SK-N-MC (cell line): ENCODE data around the gene GALNT9.

Experiments used
- DNase-seq: peaks from one replicate; pipeline ENCODE4 v3.0.0-alpha.2; 2011; ENCODE audit warnings: low read depth, low spot score
- H3K27ac ChIP-seq: fragments of 200-600 bp; sonication (generic); 2 replicates; pipeline ENCODE4 v1.5.1; 2016; ENCODE audit warnings: mixed run types
- H3K36me3 ChIP-seq: fragments of 200-600 bp; sonication (generic); 2 replicates; pipeline ENCODE4 v1.6.1; 2017; ENCODE audit warnings: antibody characterized with exemption, low read length, mixed read lengths; ENCODE audit not compliant: insufficient read depth
- H3K4me3 ChIP-seq: fragments of 200-600 bp; sonication (generic); 2 replicates; pipeline ENCODE4 v1.5.1; 2016
- H3K9ac ChIP-seq: fragments of 200-600 bp; sonication (generic); 2 replicates; pipeline ENCODE4 v1.8.0; 2017; ENCODE audit warnings: mixed run types, mixed read lengths; ENCODE audit not compliant: insufficient read length
- H3K9me3 ChIP-seq: fragments of 200-600 bp; sonication (generic); 2 replicates; pipeline ENCODE4 v1.6.1; 2017; ENCODE audit warnings: low read depth, mild to moderate bottlenecking, antibody characterized with exemption, low read length, moderate library complexity, mixed read lengths
- EZH2 ChIP-seq: fragments of 200-600 bp; sonication (generic); IDR thresholded peaks from one replicate; pipeline ENCODE4 v1.6.1; 2017; ENCODE audit warnings: antibody characterized with exemption
- FOXP2 ChIP-seq: optimal IDR thresholded peaks from 2 replicates; pipeline ENCODE3; 2011; ENCODE audit warnings: mild to moderate bottlenecking, moderate library complexity; ENCODE audit not compliant: insufficient read depth; ENCODE audit errors: extremely low read length, control extremely low read depth
- POLR2AphosphoS5 ChIP-seq: IDR thresholded peaks from 2 replicates; pipeline ENCODE4 v1.6.1; 2012; ENCODE audit warnings: mild to moderate bottlenecking, low read depth, low read length, borderline replicate concordance

GALNT9 gene

GRCh38 chr12:132208153-132208823, 121.1 kb downstream of the GALNT9 start:
- H3K36me3 ChIP-seq, result no peaks in the 10 kb centered on the region
- DNase-seq, result no peak
- H3K4me3 ChIP-seq, result no peak overlapping the region
- no peak overlapping the region for H3K9ac ChIP-seq
- no peaks in the 10 kb centered on the region for H3K9me3 ChIP-seq
- TF ChIP-seq FOXP2, result no peak
- no peak for TF ChIP-seq EZH2
- no peak for TF ChIP-seq POLR2AphosphoS5
- no peak overlapping the region for H3K27ac ChIP-seq

GRCh38 chr12:132207083-132207775, 122.2 kb downstream of the GALNT9 start:
- no peak overlapping the region for H3K9ac ChIP-seq
- DNase-seq, result no peak
- H3K4me3 ChIP-seq, result no peak overlapping the region
- no peaks in the 10 kb centered on the region for H3K36me3 ChIP-seq
- no peak overlapping the region for H3K27ac ChIP-seq
- TF ChIP-seq EZH2 (no peak), POLR2AphosphoS5 (no peak), FOXP2 (no peak)
- no peaks in the 10 kb centered on the region for H3K9me3 ChIP-seq

- no peak overlapping the region for H3K4me3 ChIP-seq
- H3K9me3 ChIP-seq, result no peaks in the 10 kb centered on the region
- TF ChIP-seq POLR2AphosphoS5, result no peak
- H3K36me3 ChIP-seq, result no peaks in the 10 kb centered on the region
- no peak overlapping the region for H3K27ac ChIP-seq
- no peak for DNase-seq
- H3K9ac ChIP-seq, result no peak overlapping the region
Measured at GRCh38 chr12:132206046-132206434, 123.3 kb downstream of the GALNT9 start.

GRCh38 chr12:132205271-132206045, 123.9 kb downstream of the GALNT9 start:
- Histone ChIP-seq H3K4me3 (no peak overlapping the region), H3K27ac (no peak overlapping the region), H3K9me3 (no peaks in the 10 kb centered on the region), H3K9ac (no peak overlapping the region), H3K36me3 (no peaks in the 10 kb centered on the region)
- no peak for DNase-seq
- no peak for TF ChIP-seq POLR2AphosphoS5
- no peak for TF ChIP-seq FOXP2
- TF ChIP-seq EZH2, result no peak

- H3K27ac ChIP-seq, result no peak overlapping the region
- H3K4me3 ChIP-seq, result no peak overlapping the region
- no peak for DNase-seq
- no peaks in the 10 kb centered on the region for H3K36me3 ChIP-seq
- TF ChIP-seq EZH2, result no peak
- TF ChIP-seq FOXP2, result no peak
- no peak for TF ChIP-seq POLR2AphosphoS5
- no peaks in the 10 kb centered on the region for H3K9me3 ChIP-seq
- H3K9ac ChIP-seq, result no peak overlapping the region
Measured at GRCh38 chr12:132204793-132205270, 124.6 kb downstream of the GALNT9 start.

- no peaks in the 10 kb centered on the region for H3K9me3 ChIP-seq
- H3K4me3 ChIP-seq, result no peak overlapping the region
- peak overlapping the region; percentile 42; the same call in 1 of the 2 replicates for H3K27ac ChIP-seq
- no peaks in the 10 kb centered on the region for H3K36me3 ChIP-seq
- peak overlapping the region; percentile 5 for H3K9ac ChIP-seq
- TF ChIP-seq FOXP2 (peak; percentile 36), EZH2 (no peak)
- DNase-seq, result no peak
Measured at GRCh38 chr12:132204063-132204792, 125.2 kb downstream of the GALNT9 start.

- Histone ChIP-seq H3K9ac (no peak overlapping the region), H3K27ac (no peak overlapping the region), H3K36me3 (no peaks in the 10 kb centered on the region), H3K4me3 (no peak overlapping the region), H3K9me3 (no peaks in the 10 kb centered on the region)
- TF ChIP-seq POLR2AphosphoS5, result no peak
- TF ChIP-seq FOXP2, result no peak
- DNase-seq, result no peak
Measured at GRCh38 chr12:132202929-132203721, 126.3 kb downstream of the GALNT9 start.
